Bronchial epithelial cell (primary cell): ENCODE measurements around the gene VDR. TPM values are rescaled to one million over a fixed set of nuclear protein-coding genes. Genes with fewer than 3 reads are reported as not detected.

Experiments
- DNase-seq: peaks from one replicate; pipeline ENCODE4 v3.0.0-alpha.2; 2010; ENCODE audit warnings: low read depth
- FAIRE-seq: peaks from 2 replicates; lab custom pipeline; 2011; peaks lifted over from hg19 to GRCh38; lab: Jason Lieb, UNC
- H3K27me3 ChIP-seq: 2 replicates; pipeline ENCODE4 v1.5.1; 2011; ENCODE audit warnings: low read length; ENCODE audit not compliant: control insufficient read depth, insufficient read depth
- H3K36me3 ChIP-seq: 2 replicates; pipeline ENCODE4 v1.5.1; 2011; ENCODE audit warnings: low read length; ENCODE audit not compliant: control insufficient read depth, insufficient read depth
- H3K4me3 ChIP-seq: 2 replicates; pipeline ENCODE4 v1.5.1; 2011; ENCODE audit warnings: mild to moderate bottlenecking, low read depth, low read length, control low read depth
- total RNA-seq: library from RNA; depleted of rRNA; stranded (reverse); fragments of >200 nt; gene quantifications from 2 replicates; pipeline ENCODE4 v1.2.1, GENCODE V29; 2014
- TF ChIP-seq, protein P1 (sequence below): IDR thresholded peaks from 2 replicates; pipeline ENCODE4 v1.5.1; 2011; ENCODE audit warnings: mild to moderate bottlenecking, moderate library complexity, low read length, control low read depth, inconsistent platforms; ENCODE audit not compliant: insufficient read depth, severe bottlenecking

The VDR gene
- total RNA-seq, result 3.2 and 3.4 TPM in 2 replicates

DNA sequence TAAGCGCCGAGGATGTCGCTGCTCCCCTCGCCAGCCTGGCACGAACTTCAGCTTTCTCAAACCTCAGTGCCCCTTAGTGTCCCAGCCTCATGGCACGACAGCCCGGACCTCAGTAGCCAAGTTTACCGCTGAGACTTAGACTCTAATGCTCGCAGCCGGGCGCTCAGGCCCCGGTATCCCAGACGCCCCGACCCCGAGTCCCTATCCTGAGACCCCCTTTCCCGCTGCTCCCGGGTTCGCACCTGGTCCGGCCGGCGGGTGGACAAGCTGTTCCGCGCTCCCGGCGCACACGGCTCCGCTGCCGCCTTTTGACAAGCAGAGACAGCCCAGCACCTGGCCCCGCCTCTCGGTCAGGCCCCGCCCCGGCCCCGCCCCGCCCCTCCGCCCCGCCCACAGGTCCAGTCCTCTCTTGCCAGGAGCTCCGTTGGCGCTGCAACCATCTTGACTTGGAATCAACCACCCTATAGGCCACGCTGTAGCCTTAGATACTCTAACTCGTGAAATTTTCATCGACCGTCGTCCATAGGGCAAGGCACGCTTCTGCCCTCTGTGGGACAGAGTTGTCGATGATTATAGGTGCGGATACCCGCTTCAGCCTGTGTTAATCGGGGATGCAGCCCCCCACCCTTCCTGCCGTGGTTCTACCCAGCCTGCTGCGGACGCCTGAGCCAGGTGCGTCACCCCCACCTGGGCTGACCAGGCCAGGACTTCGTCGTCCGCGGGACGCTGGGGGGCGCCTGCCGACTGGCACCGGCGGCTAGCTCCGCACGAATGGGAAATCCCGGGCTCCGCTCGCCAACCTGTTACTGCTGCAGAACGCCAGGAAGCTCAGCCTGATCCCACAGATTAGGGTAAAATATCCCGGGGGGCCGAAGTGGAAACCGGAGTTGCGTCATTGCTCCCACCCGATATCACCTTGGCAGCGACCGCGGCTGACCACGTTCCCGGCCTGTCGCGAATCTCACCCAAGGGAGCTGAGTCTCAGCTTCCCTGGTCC is at the start of gene VDR:
TSS of gene VDR (minus strand) at position 282 of the 997 bp plus-strand sequence. CDS start 25,881 bp downstream, outside the sequence.
- Histone ChIP-seq H3K27me3 (no peaks in the 10 kb centered on the region), H3K4me3 (peak within 1 kb of the TSS; percentile 50), H3K36me3 (peaks cover 1% of the 10 kb centered on the region)
- DNase-seq (peak; percentile 81), FAIRE-seq (no peak)
- TF ChIP-seq, protein P1, sequence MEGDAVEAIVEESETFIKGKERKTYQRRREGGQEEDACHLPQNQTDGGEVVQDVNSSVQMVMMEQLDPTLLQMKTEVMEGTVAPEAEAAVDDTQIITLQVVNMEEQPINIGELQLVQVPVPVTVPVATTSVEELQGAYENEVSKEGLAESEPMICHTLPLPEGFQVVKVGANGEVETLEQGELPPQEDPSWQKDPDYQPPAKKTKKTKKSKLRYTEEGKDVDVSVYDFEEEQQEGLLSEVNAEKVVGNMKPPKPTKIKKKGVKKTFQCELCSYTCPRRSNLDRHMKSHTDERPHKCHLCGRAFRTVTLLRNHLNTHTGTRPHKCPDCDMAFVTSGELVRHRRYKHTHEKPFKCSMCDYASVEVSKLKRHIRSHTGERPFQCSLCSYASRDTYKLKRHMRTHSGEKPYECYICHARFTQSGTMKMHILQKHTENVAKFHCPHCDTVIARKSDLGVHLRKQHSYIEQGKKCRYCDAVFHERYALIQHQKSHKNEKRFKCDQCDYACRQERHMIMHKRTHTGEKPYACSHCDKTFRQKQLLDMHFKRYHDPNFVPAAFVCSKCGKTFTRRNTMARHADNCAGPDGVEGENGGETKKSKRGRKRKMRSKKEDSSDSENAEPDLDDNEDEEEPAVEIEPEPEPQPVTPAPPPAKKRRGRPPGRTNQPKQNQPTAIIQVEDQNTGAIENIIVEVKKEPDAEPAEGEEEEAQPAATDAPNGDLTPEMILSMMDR, result peak; percentile 59

DNA sequence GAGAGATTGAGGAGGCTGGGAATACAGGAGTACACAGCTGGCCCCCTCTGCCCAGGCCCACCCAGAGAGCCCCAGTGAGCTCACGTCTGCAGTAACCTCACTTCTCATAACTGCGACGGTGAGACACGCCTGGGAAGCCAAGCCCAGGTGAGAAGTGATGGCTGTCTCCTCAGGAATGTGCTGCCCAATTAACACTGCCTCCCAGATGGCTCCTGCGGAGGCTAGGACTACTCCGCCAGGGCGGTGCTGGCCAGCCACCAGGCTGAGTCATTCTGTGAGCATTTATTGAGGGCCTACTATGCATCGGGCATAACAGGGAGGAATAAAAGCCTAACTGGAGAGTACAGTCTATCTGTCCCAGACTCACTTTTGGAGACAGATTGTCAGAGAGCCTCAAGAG is 49.3 kb upstream of the VDR start:
- peak; percentile 65 for DNase-seq
- no peak overlapping the region for H3K4me3 ChIP-seq
- no peak for FAIRE-seq
- TF ChIP-seq, protein P1, result no peak
- H3K36me3 ChIP-seq, result no peaks in the 10 kb centered on the region
- no peaks in the 10 kb centered on the region for H3K27me3 ChIP-seq

DNA sequence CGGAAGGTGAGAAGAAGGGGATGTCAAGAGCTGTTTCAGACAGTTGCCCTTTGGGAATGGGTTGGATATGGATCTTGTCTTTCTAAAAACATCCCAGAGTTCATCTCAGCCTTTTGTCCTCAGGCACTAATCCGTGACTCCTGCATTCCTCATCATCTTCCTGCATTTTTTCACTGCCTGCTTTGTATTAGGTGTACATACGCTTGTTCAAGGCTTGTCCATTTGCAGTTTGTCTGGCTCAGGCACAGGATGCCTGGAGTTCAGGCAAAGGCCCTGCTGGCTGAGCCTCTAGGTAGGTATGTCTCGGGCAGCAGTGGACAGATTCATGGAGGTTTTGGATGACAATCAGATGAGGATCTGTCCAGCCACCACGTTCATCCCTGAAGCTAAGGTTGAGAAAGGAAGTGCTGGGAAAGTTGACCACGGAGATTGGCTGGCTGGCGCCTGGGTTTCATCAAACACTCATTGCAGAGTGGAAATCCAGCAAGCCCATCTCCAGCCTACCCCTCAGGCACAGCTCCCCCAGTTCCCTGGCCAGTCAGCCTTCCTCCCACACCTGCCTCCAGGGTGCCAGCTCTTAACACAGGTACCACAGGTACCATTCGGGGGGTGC is 46.2 kb upstream of the VDR start:
- no peaks in the 10 kb centered on the region for H3K36me3 ChIP-seq
- H3K4me3 ChIP-seq, result no peak overlapping the region
- DNase-seq (peak; percentile 85), FAIRE-seq (peak; percentile 40)
- TF ChIP-seq, protein P1, result no peak
- no peaks in the 10 kb centered on the region for H3K27me3 ChIP-seq

DNA sequence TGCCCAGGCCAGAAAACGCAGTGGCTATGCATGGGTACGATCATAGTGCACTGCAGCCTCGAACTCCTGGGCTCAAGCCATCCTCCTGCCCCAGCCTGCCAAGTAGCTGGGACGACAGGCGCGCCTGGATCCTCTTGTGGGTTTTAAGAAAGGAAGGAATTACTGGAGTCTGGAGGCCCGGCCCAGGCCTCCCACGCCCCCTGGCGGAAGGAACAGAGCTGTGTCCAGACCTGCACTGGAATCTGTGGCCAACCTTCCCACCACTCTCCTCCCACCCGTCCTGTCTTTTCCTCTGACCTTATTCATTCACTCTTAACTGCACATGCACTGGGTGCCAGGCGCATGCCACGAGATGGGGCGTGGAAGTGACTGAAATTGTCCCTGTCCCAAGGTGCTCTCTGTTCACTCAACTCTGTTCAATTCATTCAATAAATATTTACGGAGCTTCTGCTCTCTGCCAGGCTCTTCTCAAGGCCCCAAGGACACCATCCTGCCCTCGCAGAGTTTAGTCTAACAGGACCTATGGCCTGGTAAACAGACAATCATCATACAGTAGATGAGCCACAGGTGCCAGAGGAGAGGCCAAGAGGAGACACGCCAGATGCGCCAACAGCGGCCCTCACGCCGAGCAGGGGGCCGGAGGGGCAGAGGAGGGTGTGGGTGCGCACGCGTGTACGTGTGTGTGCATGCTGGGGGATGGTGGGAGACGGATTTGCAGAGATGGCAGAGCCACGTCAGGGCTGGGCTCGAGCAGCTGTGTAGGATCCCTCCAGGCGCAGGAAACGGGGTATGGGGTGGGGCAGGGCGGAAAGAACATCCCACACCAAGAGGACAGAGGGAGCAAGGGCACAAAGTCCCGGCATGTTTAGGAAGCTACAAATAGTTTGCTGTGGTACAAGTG is 44.9 kb upstream of the VDR start:
- FAIRE-seq (peak; percentile 72), DNase-seq (peak; percentile 67)
- H3K27me3 ChIP-seq, result no peaks in the 10 kb centered on the region
- no peak overlapping the region for H3K4me3 ChIP-seq
- TF ChIP-seq, protein P1, result peak; percentile 98
- no peaks in the 10 kb centered on the region for H3K36me3 ChIP-seq

DNA sequence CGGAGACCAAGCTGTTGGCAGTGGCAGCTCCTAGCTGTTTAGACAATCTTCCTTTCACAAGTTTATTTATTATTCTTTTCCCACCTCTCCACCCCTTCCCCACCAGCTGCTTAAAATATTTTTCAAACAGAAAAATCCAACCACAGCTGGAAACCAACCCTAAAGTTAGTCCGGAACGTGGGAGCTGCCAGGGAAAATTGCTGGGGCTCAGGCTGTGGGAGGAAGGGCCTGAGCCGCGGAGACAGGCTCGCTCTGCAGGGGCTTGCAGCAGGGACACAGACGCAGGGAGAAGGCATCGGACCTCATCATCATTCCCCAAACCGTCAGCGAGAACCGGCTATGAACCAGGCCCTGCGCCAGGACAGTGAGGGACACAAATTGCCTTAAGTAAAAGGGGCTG is 42.5 kb upstream of the VDR start:
- DNase-seq (no peak), FAIRE-seq (no peak)
- H3K4me3 ChIP-seq, result no peak overlapping the region
- TF ChIP-seq, protein P1, result no peak
- no peaks in the 10 kb centered on the region for H3K27me3 ChIP-seq
- H3K36me3 ChIP-seq, result no peaks in the 10 kb centered on the region
